ENCODE data around the gene PRUNE2.

Gene PRUNE2

GRCh38 chr9:76619197-76619596, 286.7 kb downstream of the PRUNE2 start:
- Histone ChIP-seq H2BK120ac (ENCODE audit: low read depth, low read length) (no peak overlapping the region), H3K27me3 (ENCODE audit: control insufficient read depth in 1 of 2, insufficient read depth in 1 of 2, low read length in 2 of 2) (no peaks in the 10 kb centered on the region), H3K4me1 (ENCODE audit: control insufficient read depth, insufficient read depth, low read depth, low read length) (no peaks in the 10 kb centered on the region), H3K4me2 (ENCODE audit: low read length, poor library complexity, severe bottlenecking) (no peak overlapping the region), H3K18ac (ENCODE audit: low read depth in 1 of 2, low read length in 2 of 2) (no peak overlapping the region), H2AK5ac (ENCODE audit: low read length, severe bottlenecking) (no peak overlapping the region), H3K9ac (ENCODE audit: low read length) (peak overlapping the region; percentile 60), H3K27ac (ENCODE audit: low read length, poor library complexity, severe bottlenecking) (no peak overlapping the region), H2BK15ac (ENCODE audit: low read depth, poor library complexity, severe bottlenecking) (no peak overlapping the region), H4K8ac (ENCODE audit: low read length) (no peak overlapping the region), H3K9me3 (ENCODE audit: control insufficient read depth, low read length) (no peaks in the 10 kb centered on the region), H3K4me3 (ENCODE audit: insufficient read depth in 1 of 2, low read depth in 1 of 2, low read length in 2 of 2) (no peak overlapping the region), H3K79me1 (replicated peaks; ENCODE audit: low read length, poor library complexity, severe bottlenecking) (no peaks in the 10 kb centered on the region), H2AFZ (ENCODE audit: low read depth, low read length) (no peak overlapping the region), H2BK5ac (ENCODE audit: low read depth, low read length, poor library complexity, severe bottlenecking) (no peak overlapping the region), H2BK12ac (ENCODE audit: low read length in 2 of 2) (no peak overlapping the region), H3K4ac (ENCODE audit: low read depth in 1 of 2, low read length in 2 of 2) (no peak overlapping the region), H3K14ac (ENCODE audit: low read length in 2 of 2) (no peak overlapping the region), H4K91ac (ENCODE audit: low read length) (no peak overlapping the region), H3K23ac (ENCODE audit: low read length in 2 of 2) (no peak overlapping the region), H3K36me3 (ENCODE audit: control insufficient read depth in 1 of 2, insufficient read depth in 2 of 2, low read depth in 1 of 2, low read length in 2 of 2) (peaks cover 0 to 5% of the 10 kb centered on the region in 2 experiments)
- DNase-seq = no peak

DNA sequence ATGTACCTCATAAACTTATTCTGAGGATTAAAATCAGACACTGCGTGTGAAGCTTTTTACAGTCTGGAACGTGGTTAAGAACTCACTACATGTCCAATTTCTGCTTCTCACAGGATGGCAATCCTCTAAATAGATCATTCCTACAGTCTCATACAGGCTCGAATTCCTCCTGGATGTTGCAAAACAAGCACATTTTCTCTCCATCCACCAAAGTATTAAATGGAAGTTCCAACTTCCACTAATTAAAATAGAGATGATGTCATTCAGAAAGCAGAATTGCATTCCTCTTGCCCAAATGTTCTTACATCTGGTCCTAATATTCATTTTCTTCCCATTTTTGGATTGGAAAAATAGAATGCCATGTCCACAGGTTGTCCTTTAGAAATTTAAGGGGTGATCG, 287.2 kb downstream of the PRUNE2 start:
- Histone ChIP-seq H3K18ac (ENCODE audit: low read depth in 1 of 2, low read length in 2 of 2) (no peak overlapping the region), H3K27me3 (ENCODE audit: control insufficient read depth in 1 of 2, insufficient read depth in 1 of 2, low read length in 2 of 2) (no peaks in the 10 kb centered on the region), H3K36me3 (ENCODE audit: control insufficient read depth in 1 of 2, insufficient read depth in 2 of 2, low read depth in 1 of 2, low read length in 2 of 2) (peaks cover 0 to 1% of the 10 kb centered on the region in 2 experiments), H2BK15ac (ENCODE audit: low read depth, poor library complexity, severe bottlenecking) (no peak overlapping the region), H3K4me1 (ENCODE audit: control insufficient read depth, insufficient read depth, low read depth, low read length) (no peaks in the 10 kb centered on the region), H2AFZ (ENCODE audit: low read depth, low read length) (no peak overlapping the region), H3K9ac (ENCODE audit: low read length) (peak overlapping the region; percentile 60), H4K8ac (ENCODE audit: low read length) (no peak overlapping the region), H3K14ac (ENCODE audit: low read length in 2 of 2) (no peak overlapping the region), H4K91ac (ENCODE audit: low read length) (no peak overlapping the region), H3K79me1 (replicated peaks; ENCODE audit: low read length, poor library complexity, severe bottlenecking) (no peaks in the 10 kb centered on the region), H3K4ac (ENCODE audit: low read depth in 1 of 2, low read length in 2 of 2) (no peak overlapping the region), H3K9me3 (ENCODE audit: control insufficient read depth, low read length) (no peaks in the 10 kb centered on the region), H3K27ac (ENCODE audit: low read length, poor library complexity, severe bottlenecking) (no peak overlapping the region), H3K4me3 (ENCODE audit: insufficient read depth in 1 of 2, low read depth in 1 of 2, low read length in 2 of 2) (no peak overlapping the region), H3K4me2 (ENCODE audit: low read length, poor library complexity, severe bottlenecking) (no peak overlapping the region), H2AK5ac (ENCODE audit: low read length, severe bottlenecking) (no peak overlapping the region), H2BK12ac (ENCODE audit: low read length in 2 of 2) (no peak overlapping the region), H3K23ac (ENCODE audit: low read length in 2 of 2) (no peak overlapping the region), H2BK120ac (ENCODE audit: low read depth, low read length) (no peak overlapping the region), H2BK5ac (ENCODE audit: low read depth, low read length, poor library complexity, severe bottlenecking) (no peak overlapping the region)
- WGBS = 86% methylated on average over 4 of the region's 4 CpGs
- no peak for DNase-seq

GRCh38 chr9:76617497-76618175, 288.3 kb downstream of the PRUNE2 start:
- no peak overlapping the region for H2AFZ ChIP-seq (ENCODE audit: low read depth, low read length)
- no peak overlapping the region for H4K91ac ChIP-seq (ENCODE audit: low read length)
- no peak overlapping the region for H3K4ac ChIP-seq (ENCODE audit: low read depth in 1 of 2, low read length in 2 of 2)
- H2BK12ac ChIP-seq (ENCODE audit: low read length in 2 of 2) = no peak overlapping the region
- no peak overlapping the region for H3K9ac ChIP-seq (ENCODE audit: low read length)
- H2BK15ac ChIP-seq (ENCODE audit: low read depth, poor library complexity, severe bottlenecking) = no peak overlapping the region
- H2BK5ac ChIP-seq (ENCODE audit: low read depth, low read length, poor library complexity, severe bottlenecking) = no peak overlapping the region
- no peak overlapping the region for H2AK5ac ChIP-seq (ENCODE audit: low read length, severe bottlenecking)
- H3K36me3 ChIP-seq (ENCODE audit: control insufficient read depth in 1 of 2, insufficient read depth in 2 of 2, low read depth in 1 of 2, low read length in 2 of 2) = peaks cover 0 to 8% of the 10 kb centered on the region in 2 experiments
- no peak for DNase-seq
- H2BK120ac ChIP-seq (ENCODE audit: low read depth, low read length) = no peak overlapping the region
- no peak overlapping the region for H3K4me3 ChIP-seq (ENCODE audit: insufficient read depth in 1 of 2, low read depth in 1 of 2, low read length in 2 of 2)
- no peak overlapping the region for H3K23ac ChIP-seq (ENCODE audit: low read length in 2 of 2)
- no peaks in the 10 kb centered on the region for H3K27me3 ChIP-seq (ENCODE audit: control insufficient read depth in 1 of 2, insufficient read depth in 1 of 2, low read length in 2 of 2)
- H3K18ac ChIP-seq (ENCODE audit: low read depth in 1 of 2, low read length in 2 of 2) = no peak overlapping the region
- no peaks in the 10 kb centered on the region for H3K9me3 ChIP-seq (ENCODE audit: control insufficient read depth, low read length)
- H3K4me1 ChIP-seq (ENCODE audit: control insufficient read depth, insufficient read depth, low read depth, low read length) = no peaks in the 10 kb centered on the region
- H3K14ac ChIP-seq (ENCODE audit: low read length in 2 of 2) = no peak overlapping the region
- no peaks in the 10 kb centered on the region for H3K79me1 ChIP-seq (replicated peaks; ENCODE audit: low read length, poor library complexity, severe bottlenecking)
- H4K8ac ChIP-seq (ENCODE audit: low read length) = no peak overlapping the region
- WGBS = 94% methylated on average over 3 of the region's 3 CpGs
- H3K4me2 ChIP-seq (ENCODE audit: low read length, poor library complexity, severe bottlenecking) = no peak overlapping the region
- H3K27ac ChIP-seq (ENCODE audit: low read length, poor library complexity, severe bottlenecking) = no peak overlapping the region

DNA sequence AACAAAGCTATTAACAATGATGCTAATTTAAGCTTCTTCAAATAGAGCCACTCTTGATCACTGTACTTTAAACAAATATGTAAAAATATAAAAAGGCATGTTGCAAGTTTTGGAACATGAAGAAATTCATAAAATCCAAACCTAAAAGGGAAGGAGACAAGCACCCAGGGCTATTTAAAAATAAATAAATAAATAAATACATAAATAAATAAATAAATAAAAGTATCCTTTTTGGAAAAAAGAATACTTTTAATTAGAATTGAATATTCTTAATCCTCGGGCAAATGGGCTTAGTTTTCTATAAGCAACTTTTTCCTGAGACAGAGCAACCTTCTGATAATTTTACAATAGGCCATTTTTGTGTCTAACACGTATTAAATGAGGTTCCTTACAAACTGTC, 289.1 kb downstream of the PRUNE2 start:
- Histone ChIP-seq H3K9ac (ENCODE audit: low read length) (no peak overlapping the region), H2BK15ac (ENCODE audit: low read depth, poor library complexity, severe bottlenecking) (no peak overlapping the region)

More for the DNA sequence above, 289.1 kb downstream of the PRUNE2 start:
- Histone ChIP-seq H3K4ac (ENCODE audit: low read depth in 1 of 2, low read length in 2 of 2) (no peak overlapping the region), H2BK5ac (ENCODE audit: low read depth, low read length, poor library complexity, severe bottlenecking) (no peak overlapping the region), H3K27ac (ENCODE audit: low read length, poor library complexity, severe bottlenecking) (no peak overlapping the region), H3K79me1 (replicated peaks; ENCODE audit: low read length, poor library complexity, severe bottlenecking) (no peaks in the 10 kb centered on the region), H3K14ac (ENCODE audit: low read length in 2 of 2) (no peak overlapping the region), H3K27me3 (ENCODE audit: control insufficient read depth in 1 of 2, insufficient read depth in 1 of 2, low read length in 2 of 2) (no peaks in the 10 kb centered on the region), H3K23ac (ENCODE audit: low read length in 2 of 2) (no peak overlapping the region), H2BK120ac (ENCODE audit: low read depth, low read length) (no peak overlapping the region), H3K18ac (ENCODE audit: low read depth in 1 of 2, low read length in 2 of 2) (no peak overlapping the region), H3K4me2 (ENCODE audit: low read length, poor library complexity, severe bottlenecking) (no peak overlapping the region), H3K4me3 (ENCODE audit: insufficient read depth in 1 of 2, low read depth in 1 of 2, low read length in 2 of 2) (no peak overlapping the region), H2AFZ (ENCODE audit: low read depth, low read length) (no peak overlapping the region), H3K9me3 (ENCODE audit: control insufficient read depth, low read length) (no peaks in the 10 kb centered on the region), H2AK5ac (ENCODE audit: low read length, severe bottlenecking) (no peak overlapping the region), H3K4me1 (ENCODE audit: control insufficient read depth, insufficient read depth, low read depth, low read length) (no peaks in the 10 kb centered on the region), H4K8ac (ENCODE audit: low read length) (no peak overlapping the region), H2BK12ac (ENCODE audit: low read length in 2 of 2) (no peak overlapping the region), H4K91ac (ENCODE audit: low read length) (no peak overlapping the region), H3K36me3 (ENCODE audit: control insufficient read depth in 1 of 2, insufficient read depth in 2 of 2, low read depth in 1 of 2, low read length in 2 of 2) (peaks cover 0 to 8% of the 10 kb centered on the region in 2 experiments)
- DNase-seq = no peak
- WGBS = no CpG with 5 or more reads among the region's 2 CpGs
